Dermis microvascular lymphatic vessel endothelial cell (primary cell): Measurements from ENCODE around the gene CEP170. TPM values are rescaled to one million over a fixed set of nuclear protein-coding genes. Genes with fewer than 3 reads are reported as not detected.

ENCODE experiments used
- DNase-seq, 2 donors: peaks; one replicate each; pipeline versions ENCODE4 v3.0.0 to v3.0.0-alpha.2; 2010; ENCODE audit warnings: low read depth in 2 of 2
- total RNA-seq: library from RNA; depleted of rRNA; stranded (reverse); fragments of >200 nt; gene quantifications from 2 replicates; pipeline ENCODE4 v1.2.1, GENCODE V29; 2014

The CEP170 gene
- total RNA-seq, 1 donor from 2014 or later, result 70.6 TPM

GRCh38 chr1:243268751-243269460 lies 13.8 kb upstream of the CEP170 start:
- no peak for DNase-seq

- DNase-seq, result peak in 1 of 2 donors; percentile 85
Observed at GRCh38 chr1:243267914-243268653, 13.0 kb upstream of the CEP170 start.

GRCh38 chr1:243267471-243267880 lies 12.4 kb upstream of the CEP170 start:
- DNase-seq, result no peak

GRCh38 chr1:243266231-243266630 lies 11.2 kb upstream of the CEP170 start:
- no peak for DNase-seq

GRCh38 chr1:243264717-243265116 lies 9.6 kb upstream of the CEP170 start:
- peak; percentile 94 to 96 for DNase-seq

- DNase-seq, result no peak
Observed at GRCh38 chr1:243261390-243261789, 6.3 kb upstream of the CEP170 start.

- DNase-seq, result no peak
Observed at GRCh38 chr1:243260221-243260880, 5.3 kb upstream of the CEP170 start.

- no peak for DNase-seq
Observed at GRCh38 chr1:243258731-243259130, 3.6 kb upstream of the CEP170 start.

GRCh38 chr1:243257189-243257588 lies 2.1 kb upstream of the CEP170 start:
- DNase-seq, result no peak

GRCh38 chr1:243256590-243256989 lies 1.5 kb upstream of the CEP170 start:
- no peak for DNase-seq

- DNase-seq, result peak; percentile 100
Observed at GRCh38 chr1:243255791-243256512, 871 bp upstream of the CEP170 start, which contains the start of gene SDCCAG8. TSS of gene SDCCAG8 (plus strand) at chr1:243256041. CDS start at chr1:243256174, 133 bp downstream.

- peak; percentile 34 to 64 for DNase-seq
Observed at GRCh38 chr1:243254233-243254926, 701 bp downstream of the CEP170 start.

GRCh38 chr1:243253926-243254232 lies 1.2 kb downstream of the CEP170 start:
- peak in 1 of 2 donors; percentile 58 for DNase-seq

- DNase-seq, result peak in 1 of 2 donors; percentile 25
Observed at GRCh38 chr1:243253211-243253925, 1.7 kb downstream of the CEP170 start.

GRCh38 chr1:243251539-243251938 lies 3.5 kb downstream of the CEP170 start:
- peak in 1 of 2 donors; percentile 33 for DNase-seq

- DNase-seq, result no peak
Observed at GRCh38 chr1:243250102-243250501, 5.0 kb downstream of the CEP170 start.

GRCh38 chr1:243249214-243249613 lies 5.9 kb downstream of the CEP170 start:
- DNase-seq, result no peak

GRCh38 chr1:243247901-243248300 lies 7.2 kb downstream of the CEP170 start:
- no peak for DNase-seq

GRCh38 chr1:243246916-243247315 lies 8.2 kb downstream of the CEP170 start:
- DNase-seq, result peak in 1 of 2 donors; percentile 34

- DNase-seq, result no peak
Observed at GRCh38 chr1:243244432-243244841, 10.6 kb downstream of the CEP170 start.
